OCI-LY1 (cell line): ENCODE data around the gene FGGY.

ENCODE experiments used
- H2AFZ ChIP-seq: fragments of 200-600 bp; sonication (generic), shearing (Covaris generic); 2 replicates; pipeline ENCODE4 v1.6.0; 2014; ENCODE audit warnings: antibody characterized with exemption, mild to moderate bottlenecking, low read length
- H3F3A ChIP-seq: fragments of 200-600 bp; sonication (generic), shearing (Covaris generic); 2 replicates; pipeline ENCODE4 v1.6.0; 2014; ENCODE audit warnings: mild to moderate bottlenecking, antibody characterized with exemption, low read length, moderate library complexity; ENCODE audit not compliant: insufficient read depth
- H3K27ac ChIP-seq: fragments of 200-600 bp; sonication (generic); 2 replicates; pipeline ENCODE4 v1.5.1; 2014; ENCODE audit warnings: low read length, mixed run types, mild to moderate bottlenecking, low read depth; ENCODE audit not compliant: poor library complexity, severe bottlenecking
- H3K27me3 ChIP-seq: fragments of 200-600 bp; sonication (generic); 2 replicates; pipeline ENCODE4 v1.6.0; 2014; ENCODE audit warnings: antibody characterized with exemption, mild to moderate bottlenecking, low read length, moderate library complexity; ENCODE audit not compliant: insufficient read depth
- H3K36me3 ChIP-seq: fragments of 200-600 bp; sonication (generic); 2 replicates; pipeline ENCODE4 v1.6.1; 2014; ENCODE audit warnings: mild to moderate bottlenecking, antibody characterized with exemption, low read length, moderate library complexity, mixed read lengths; ENCODE audit not compliant: insufficient read depth
- H3K4me1 ChIP-seq: fragments of 200-600 bp; sonication (generic); 2 replicates; pipeline ENCODE4 v1.5.1; 2014; ENCODE audit warnings: mild to moderate bottlenecking, low read length, moderate library complexity; ENCODE audit not compliant: insufficient read depth, severe bottlenecking
- H3K4me2 ChIP-seq: fragments of 200-600 bp; sonication (generic), shearing (Covaris generic); 2 replicates; pipeline ENCODE4 v1.6.1; 2014; ENCODE audit warnings: low read length
- H3K4me3 ChIP-seq: fragments of 200-600 bp; sonication (generic); 2 replicates; pipeline ENCODE4 v1.5.1; 2014; ENCODE audit warnings: low read length, low read depth, mild to moderate bottlenecking, mixed read lengths; ENCODE audit not compliant: poor library complexity, severe bottlenecking
- H3K79me2 ChIP-seq: fragments of 200-600 bp; shearing (Covaris generic); 2 replicates; pipeline ENCODE4 v1.6.1; 2016; ENCODE audit warnings: mixed run types, low read length, mixed read lengths; ENCODE audit not compliant: insufficient read depth
- H3K9ac ChIP-seq: fragments of 200-600 bp; sonication (generic), shearing (Covaris generic); 2 replicates; pipeline ENCODE4 v1.6.1; 2014; ENCODE audit warnings: mild to moderate bottlenecking, low read length, mixed read lengths
- H3K9me2 ChIP-seq: fragments of 200-600 bp; sonication (generic), shearing (Covaris generic); 2 replicates; pipeline ENCODE4 v1.6.1; 2014; ENCODE audit warnings: low read depth, mild to moderate bottlenecking, low read length, mixed read lengths
- H3K9me3 ChIP-seq: fragments of 200-600 bp; shearing (Covaris generic); 2 replicates; pipeline ENCODE4 v1.6.1; 2014; ENCODE audit warnings: low read length, mixed read lengths
- H4K20me1 ChIP-seq: fragments of 200-600 bp; sonication (generic), shearing (Covaris generic); 2 replicates; pipeline ENCODE4 v1.6.0; 2016; ENCODE audit warnings: mild to moderate bottlenecking, low read length; ENCODE audit not compliant: insufficient read depth
- EZH2 ChIP-seq: fragments of 200-600 bp; sonication (generic), shearing (Covaris generic); IDR thresholded peaks from 2 replicates; pipeline ENCODE4 v1.8.0; 2017; ENCODE audit warnings: borderline replicate concordance, mixed run types, mild to moderate bottlenecking, antibody characterized with exemption, low read length, moderate library complexity, mixed read lengths
- TF ChIP-seq, protein P1 (sequence below): fragments of 200-600 bp; sonication (generic), shearing (Covaris generic); IDR thresholded peaks from 2 replicates; pipeline ENCODE4 v1.5.1; 2017; ENCODE audit warnings: mild to moderate bottlenecking, antibody characterized with exemption, low read length, moderate library complexity, mixed read lengths

FGGY gene

DNA sequence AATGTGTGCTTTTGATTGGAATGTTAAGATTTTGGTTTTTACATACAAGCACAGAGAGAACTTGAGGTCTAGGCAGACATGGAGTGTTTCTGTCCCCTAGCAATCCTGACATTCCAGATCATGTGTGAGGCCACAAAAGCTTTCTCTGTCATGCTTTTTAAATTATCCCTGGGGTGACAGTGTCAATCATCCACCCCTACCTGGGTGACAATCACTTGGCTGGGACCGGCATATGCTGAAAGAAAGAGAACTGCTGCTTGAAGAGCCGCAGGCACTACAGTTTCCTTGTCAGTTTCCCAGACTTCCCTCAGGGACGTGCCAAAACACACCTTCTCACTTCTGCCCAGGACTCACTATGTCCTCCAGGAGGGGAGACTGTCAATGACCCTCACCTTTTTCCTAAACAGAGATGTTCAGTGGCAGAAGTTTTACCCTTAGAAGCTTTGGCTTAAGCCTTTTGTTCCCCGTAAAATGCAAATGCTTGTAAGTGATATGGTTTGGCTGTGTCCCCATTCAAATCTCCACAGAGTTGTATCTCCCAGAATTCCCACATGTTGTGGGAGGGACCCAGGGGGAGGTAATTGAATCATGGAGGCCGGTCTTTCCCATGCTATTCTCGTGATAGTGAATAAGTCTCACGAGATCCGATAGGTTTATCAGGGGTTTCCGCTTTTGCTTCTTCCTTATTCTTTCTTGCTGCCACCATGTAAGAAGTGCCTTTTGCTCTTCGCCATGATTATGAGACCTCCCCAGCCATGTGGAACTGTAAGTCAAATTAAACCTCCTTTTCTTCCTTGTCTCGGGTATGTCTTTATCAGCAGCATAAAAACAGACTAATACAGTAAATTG lies 217.4 kb downstream of the FGGY start:
- Histone ChIP-seq H3K36me3 (no peaks in the 10 kb centered on the region), H3K4me3 (no peak overlapping the region), H3F3A (no peaks in the 10 kb centered on the region), H3K79me2 (no peaks in the 10 kb centered on the region), H3K9me2 (no peaks in the 10 kb centered on the region), H3K4me1 (no peaks in the 10 kb centered on the region), H3K27ac (no peak overlapping the region), H3K27me3 (no peaks in the 10 kb centered on the region), H3K9ac (no peak overlapping the region), H3K4me2 (no peak overlapping the region), H2AFZ (no peak overlapping the region), H3K9me3 (no peaks in the 10 kb centered on the region), H4K20me1 (no peaks in the 10 kb centered on the region)
- TF ChIP-seq EZH2: no peak
- TF ChIP-seq, protein P1, sequence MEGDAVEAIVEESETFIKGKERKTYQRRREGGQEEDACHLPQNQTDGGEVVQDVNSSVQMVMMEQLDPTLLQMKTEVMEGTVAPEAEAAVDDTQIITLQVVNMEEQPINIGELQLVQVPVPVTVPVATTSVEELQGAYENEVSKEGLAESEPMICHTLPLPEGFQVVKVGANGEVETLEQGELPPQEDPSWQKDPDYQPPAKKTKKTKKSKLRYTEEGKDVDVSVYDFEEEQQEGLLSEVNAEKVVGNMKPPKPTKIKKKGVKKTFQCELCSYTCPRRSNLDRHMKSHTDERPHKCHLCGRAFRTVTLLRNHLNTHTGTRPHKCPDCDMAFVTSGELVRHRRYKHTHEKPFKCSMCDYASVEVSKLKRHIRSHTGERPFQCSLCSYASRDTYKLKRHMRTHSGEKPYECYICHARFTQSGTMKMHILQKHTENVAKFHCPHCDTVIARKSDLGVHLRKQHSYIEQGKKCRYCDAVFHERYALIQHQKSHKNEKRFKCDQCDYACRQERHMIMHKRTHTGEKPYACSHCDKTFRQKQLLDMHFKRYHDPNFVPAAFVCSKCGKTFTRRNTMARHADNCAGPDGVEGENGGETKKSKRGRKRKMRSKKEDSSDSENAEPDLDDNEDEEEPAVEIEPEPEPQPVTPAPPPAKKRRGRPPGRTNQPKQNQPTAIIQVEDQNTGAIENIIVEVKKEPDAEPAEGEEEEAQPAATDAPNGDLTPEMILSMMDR: no peak

- no peaks in the 10 kb centered on the region for H3F3A ChIP-seq
- no peaks in the 10 kb centered on the region for H3K4me1 ChIP-seq
- H3K9me3 ChIP-seq: no peaks in the 10 kb centered on the region
- H3K79me2 ChIP-seq: no peaks in the 10 kb centered on the region
- H3K4me3 ChIP-seq: no peak overlapping the region
- H3K36me3 ChIP-seq: no peaks in the 10 kb centered on the region
- no peak overlapping the region for H3K4me2 ChIP-seq
- H4K20me1 ChIP-seq: no peaks in the 10 kb centered on the region
- H3K9ac ChIP-seq: no peak overlapping the region
- TF ChIP-seq, protein P1: no peak
- TF ChIP-seq EZH2: no peak
- no peaks in the 10 kb centered on the region for H3K9me2 ChIP-seq
- no peak overlapping the region for H3K27ac ChIP-seq
- H3K27me3 ChIP-seq: no peaks in the 10 kb centered on the region
- no peak overlapping the region for H2AFZ ChIP-seq
These were observed 220.0 kb downstream of the FGGY start for GRCh38 chr1:59516881-59517280.

- Histone ChIP-seq H3K27ac (no peak overlapping the region), H4K20me1 (no peaks in the 10 kb centered on the region), H3K79me2 (no peaks in the 10 kb centered on the region), H3K9me2 (no peaks in the 10 kb centered on the region), H3K9ac (no peak overlapping the region), H2AFZ (no peak overlapping the region), H3K4me3 (no peak overlapping the region), H3K27me3 (no peaks in the 10 kb centered on the region), H3K36me3 (no peaks in the 10 kb centered on the region), H3F3A (no peaks in the 10 kb centered on the region), H3K9me3 (no peaks in the 10 kb centered on the region), H3K4me1 (no peaks in the 10 kb centered on the region), H3K4me2 (no peak overlapping the region)
- TF ChIP-seq, protein P1: no peak
- TF ChIP-seq EZH2: no peak
These were observed 223.3 kb downstream of the FGGY start for GRCh38 chr1:59520194-59520593.
